GM21529 (cell line): ENCODE data around the gene ZNF648.
"Not testable (repeated sequence)": the region's sequence is repeated elsewhere in the genome, so short reads cannot be mapped to it uniquely, and the experiment has no call there.

Source experiments
- ATAC-seq: cut with Tn5 transposase; IDR thresholded peaks from one replicate; pipeline ENCODE4 v1.9.1; 2021; ENCODE audit not compliant: unreplicated experiment

ZNF648 gene

GRCh38 chr1:182080040-182080439 lies 18.5 kb upstream of the ZNF648 start:
- no peak for ATAC-seq

- ATAC-seq: no peak
Measured at GRCh38 chr1:182071924-182072323, 10.4 kb upstream of the ZNF648 start.

GRCh38 chr1:182069028-182069466 lies 7.5 kb upstream of the ZNF648 start:
- ATAC-seq: no peak

- ATAC-seq: no peak
Measured at GRCh38 chr1:182066934-182067333, 5.4 kb upstream of the ZNF648 start.

GRCh38 chr1:182065126-182065845 lies 3.8 kb upstream of the ZNF648 start:
- no peak for ATAC-seq

GRCh38 chr1:182064611-182065010 lies 3.1 kb upstream of the ZNF648 start:
- no peak for ATAC-seq

GRCh38 chr1:182062223-182062622 lies 711 bp upstream of the ZNF648 start:
- ATAC-seq: no peak

- no peak for ATAC-seq
Measured at GRCh38 chr1:182060877-182061276, 635 bp downstream of the ZNF648 start.

- no peak for ATAC-seq
Measured at GRCh38 chr1:182059936-182060335, 1.6 kb downstream of the ZNF648 start.

- ATAC-seq: no peak
Measured at GRCh38 chr1:182056601-182057366, 4.7 kb downstream of the ZNF648 start.

- ATAC-seq: no peak
Measured at GRCh38 chr1:182054698-182055326, 6.7 kb downstream of the ZNF648 start.

GRCh38 chr1:182052355-182052754 lies 9.2 kb downstream of the ZNF648 start:
- ATAC-seq: no peak

- ATAC-seq: no peak
Measured at GRCh38 chr1:182051938-182052337, 9.6 kb downstream of the ZNF648 start.

GRCh38 chr1:182050481-182051448 lies 10.7 kb downstream of the ZNF648 start:
- ATAC-seq: no peak

GRCh38 chr1:182048562-182048961 lies 12.9 kb downstream of the ZNF648 start:
- no peak for ATAC-seq

- ATAC-seq: no peak
Measured at GRCh38 chr1:182046763-182047162, 14.7 kb downstream of the ZNF648 start.

GRCh38 chr1:182045481-182045880 lies 16.0 kb downstream of the ZNF648 start:
- ATAC-seq: not testable (repeated sequence)

- ATAC-seq: no peak
Measured at GRCh38 chr1:182041615-182042014, 19.9 kb downstream of the ZNF648 start.

GRCh38 chr1:182038220-182038619 lies 23.3 kb downstream of the ZNF648 start:
- no peak for ATAC-seq

- ATAC-seq: no peak
Measured at GRCh38 chr1:182035097-182035770, 26.3 kb downstream of the ZNF648 start.
